Panc1 (cell line): ENCODE results near the gene HSP90AA1. TPM values are rescaled to one million over a fixed set of nuclear protein-coding genes. Genes with fewer than 3 reads are reported as not detected.
"Not testable (repeated sequence)": the region's sequence is repeated elsewhere in the genome, so short reads cannot be mapped to it uniquely, and the experiment has no call there.

Experiments used
- ATAC-seq: fragments of 200-7000 bp; cut with Tn5 transposase; 2 replicates; pipeline ENCODE4 v1.9.1; 2020; ENCODE audit warnings: mild to moderate bottlenecking, moderate library complexity
- BruUV-seq: library from RNA; stranded (reverse); fragments of 400-500 nt; replicated peaks from 2 replicates; lab custom pipeline; 2021; lab: Mats Ljungman, UMichigan
- CTCF ChIA-PET: fragments of 300-600 bp; sonication (Branson Sonifier 250); formaldehyde crosslinking; loops from one replicate; lab custom pipeline; 2022; ENCODE audit warnings: antibody characterized with exemption; lab: Charles Lee
- POLR2A ChIA-PET: fragments of 300-600 bp; sonication (Branson Sonifier 250); formaldehyde crosslinking; loops from one replicate; lab custom pipeline; 2022; ENCODE audit warnings: antibody characterized with exemption; lab: Charles Lee
- DNase-seq: peaks from one replicate; pipeline ENCODE4 v3.0.0-alpha.2; 2010; ENCODE audit warnings: low read depth, low spot score
- H3K27ac ChIP-seq: 2 replicates; pipeline ENCODE4 v1.5.1; 2011; ENCODE audit warnings: mild to moderate bottlenecking, low read length, inconsistent platforms
- H3K27me3 ChIP-seq: fragments of 200-500 bp; sonication (Bioruptor generic); 2 replicates; pipeline ENCODE4 v1.6.0; 2014; ENCODE audit warnings: low read length, inconsistent platforms; ENCODE audit not compliant: control insufficient read depth, insufficient read depth
- H3K36me3 ChIP-seq: fragments of 200-500 bp; sonication (Bioruptor generic); 2 replicates; pipeline ENCODE4 v1.5.1; 2014; ENCODE audit warnings: inconsistent platforms, mild to moderate bottlenecking, low read length, moderate library complexity; ENCODE audit not compliant: control insufficient read depth, insufficient read depth
- H3K4me1 ChIP-seq: 2 replicates; pipeline ENCODE4 v1.5.1; 2011; ENCODE audit warnings: inconsistent platforms, mild to moderate bottlenecking, low read length, moderate library complexity; ENCODE audit not compliant: control insufficient read depth, insufficient read depth
- H3K4me3 ChIP-seq, 2 experiments: 2 replicates each; pipeline ENCODE4 v1.5.1; 2011 to 2012; ENCODE audit warnings: low read depth in 2 of 2, low read length in 2 of 2, mild to moderate bottlenecking in 2 of 2, inconsistent platforms in 1 of 2, moderate library complexity in 1 of 2
- H3K9me3 ChIP-seq: fragments of 200-500 bp; sonication (Bioruptor generic); 2 replicates; pipeline ENCODE4 v1.5.1; 2014; ENCODE audit warnings: low read depth, mild to moderate bottlenecking, inconsistent platforms, low read length, moderate library complexity; ENCODE audit not compliant: control insufficient read depth, insufficient read depth
- CTCF ChIP-seq: fragments of 450-650 bp; IDR thresholded peaks from 2 replicates; pipeline ENCODE4 v1.5.1; 2017; ENCODE audit warnings: mild to moderate bottlenecking
- POLR2AphosphoS5 ChIP-seq: IDR thresholded peaks from 2 replicates; pipeline ENCODE4 v1.6.1; 2012; ENCODE audit warnings: mild to moderate bottlenecking, low read depth, low read length, moderate library complexity
- REST ChIP-seq, 2 experiments: IDR thresholded peaks; 2 replicates each; pipeline ENCODE4 v1.6.1; 2011 to 2012; ENCODE audit warnings: low read depth in 2 of 2, control low read depth in 1 of 2, low read length in 1 of 2, mild to moderate bottlenecking in 1 of 2, moderate library complexity in 1 of 2; ENCODE audit not compliant: insufficient read depth in 1 of 2
- SIN3A ChIP-seq: IDR thresholded peaks from 2 replicates; pipeline ENCODE4 v1.6.1; 2012; ENCODE audit warnings: low read depth, mild to moderate bottlenecking, low read length, moderate library complexity, borderline replicate concordance; ENCODE audit not compliant: insufficient read depth
- TCF7L2 ChIP-seq: IDR thresholded peaks from 2 replicates; pipeline ENCODE4 v1.6.1; 2011; ENCODE audit warnings: mild to moderate bottlenecking, low read depth, low read length, inconsistent platforms
- in situ Hi-C: cut with HindIII; loops from 2 replicates; pipeline ENCODE4 v1.10.0; 2016; ENCODE audit warnings: low sequenced_read_pairs, low pct_unique_long_range_greater_than_20kb
- intact Hi-C: fragments of 100-400 bp; cut with micrococcal nuclease; formaldehyde crosslinking; loops from one replicate; pipeline ENCODE4 v1.10.0; 2022; ENCODE audit not compliant: unreplicated experiment
- total RNA-seq: library from RNA; stranded (reverse); gene quantifications from one replicate; pipeline ENCODE4 v1.2.1, GENCODE V29; 2021; ENCODE audit not compliant: unreplicated experiment

Gene HSP90AA1
- total RNA-seq, 1 experiment from 2014 or later = 383 TPM

GRCh38 chr14:102078831-102079699, 7.8 kb downstream of the HSP90AA1 start:
- in situ Hi-C loops = no loop called here
- ChIA-PET POLR2A (interaction anchor here (0.6 to 0.7 kb wide), 2 partner anchors 37 to 279 kb away, joined by 3 to 4 read pairs; no protein-coding TSS in a partner anchor), CTCF (interaction anchor here (0.6 kb wide), 1 partner anchor 65 kb away, joined by 3 read pairs; no protein-coding TSS in a partner anchor)
- Histone ChIP-seq H3K36me3 (peaks cover 29% of the 10 kb centered on the region), H3K9me3 (no peaks in the 10 kb centered on the region), H3K27me3 (no peaks in the 10 kb centered on the region), H3K4me1 (peaks cover 6% of the 10 kb centered on the region), H3K27ac (no peak overlapping the region), H3K4me3 (no peak overlapping the region)
- ATAC-seq (0 out of 2 replicates have a peak, but pooled peaks have one; percentile 14), DNase-seq (no peak)
- intact Hi-C loops = no loop called here
- BruUV-seq = no TSS peak
- TF ChIP-seq POLR2AphosphoS5 (no peak; the same call in 1 of the 2 replicates), TCF7L2 (no peak), REST (IDR thresholded peaks at IDR 0.05; ENCODE audit: insufficient read depth in 1 of 2, low read depth in 2 of 2, low read length in 1 of 2) (no peak), SIN3A (no peak), CTCF (no peak)

- H3K4me1 ChIP-seq, DNase-seq, H3K27me3 ChIP-seq, H3K4me3 ChIP-seq, H3K9me3 ChIP-seq, CTCF ChIA-PET, BruUV-seq, in situ Hi-C loops, H3K27ac ChIP-seq, intact Hi-C loops: not testable (repeated sequence)
- 0 out of 2 replicates have a peak, but pooled peaks have one; percentile 32 for ATAC-seq
- peaks cover 23% of the 10 kb centered on the region for H3K36me3 ChIP-seq
- POLR2A ChIA-PET = interaction anchor here (0.7 kb wide), 1 partner anchor 278 kb away, joined by 3 read pairs; no protein-coding TSS in a partner anchor
Observed at GRCh38 chr14:102078361-102078791, 8.5 kb downstream of the HSP90AA1 start.

- peak; percentile 61 for ATAC-seq
- intact Hi-C loops (no loop called here), in situ Hi-C loops (no loop called here)
- no peak overlapping the region for H3K4me3 ChIP-seq
- H3K4me1 ChIP-seq = no peaks in the 10 kb centered on the region
- H3K27me3 ChIP-seq = no peaks in the 10 kb centered on the region
- no peak overlapping the region for H3K27ac ChIP-seq
- no peak for TF ChIP-seq CTCF
- TF ChIP-seq REST (IDR thresholded peaks at IDR 0.05; ENCODE audit: insufficient read depth in 1 of 2, low read depth in 2 of 2, low read length in 1 of 2) = no peak
- TF ChIP-seq SIN3A = no peak
- no peak for TF ChIP-seq POLR2AphosphoS5
- no peak for TF ChIP-seq TCF7L2
- POLR2A ChIA-PET = no interaction called here
- no peak for DNase-seq
- no TSS peak for BruUV-seq
- CTCF ChIA-PET = no interaction called here
- peaks cover 17% of the 10 kb centered on the region for H3K36me3 ChIP-seq
- no peaks in the 10 kb centered on the region for H3K9me3 ChIP-seq
Observed at GRCh38 chr14:102077382-102077709, 9.5 kb downstream of the HSP90AA1 start.
